Measurements from ENCODE around the gene RAB22A.

Gene RAB22A

GRCh38 chr20:58389968-58390658 is 80.6 kb downstream of the RAB22A start:
- DNase-seq (ENCODE audit: low read depth) = no peak
- peak overlapping the region; percentile 82 for H3K4me3 ChIP-seq (ENCODE audit: low read length)
- no peak for TF ChIP-seq CTCF (IDR thresholded peaks at IDR 0.05; ENCODE audit: insufficient read depth, low read depth, low read length, missing control alignments)

DNA sequence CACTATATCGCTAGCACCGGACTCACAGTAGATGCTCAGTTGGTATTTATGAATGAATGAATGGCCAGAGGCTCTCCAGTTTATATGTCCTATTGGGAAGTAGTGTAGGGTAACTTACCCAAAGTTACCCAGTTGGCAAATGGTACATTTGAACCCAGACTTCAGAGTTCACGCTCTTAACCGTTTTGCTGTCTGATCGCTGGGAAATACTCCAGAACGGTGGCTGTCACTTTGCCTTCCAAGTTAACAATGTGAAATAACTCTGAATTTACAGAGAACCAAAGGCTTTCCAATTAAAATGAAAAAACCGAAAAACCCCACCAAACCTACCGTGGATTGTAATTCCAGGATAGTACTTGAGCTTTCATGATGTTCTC is 81.1 kb downstream of the RAB22A start:
- no peak for DNase-seq (ENCODE audit: low read depth)
- peak overlapping the region; percentile 82 for H3K4me3 ChIP-seq (ENCODE audit: low read length)
- no peak for TF ChIP-seq CTCF (IDR thresholded peaks at IDR 0.05; ENCODE audit: insufficient read depth, low read depth, low read length, missing control alignments)

GRCh38 chr20:58392286-58392685 is 82.8 kb downstream of the RAB22A start:
- DNase-seq (ENCODE audit: low read depth) = no peak

GRCh38 chr20:58393299-58393698 is 83.8 kb downstream of the RAB22A start:
- no peak for TF ChIP-seq CTCF (IDR thresholded peaks at IDR 0.05; ENCODE audit: insufficient read depth, low read depth, low read length, missing control alignments)
- no peak overlapping the region for H3K4me3 ChIP-seq (ENCODE audit: low read length)
- no peak for DNase-seq (ENCODE audit: low read depth)

More at GRCh38 chr20:58392286-58392685, 82.8 kb downstream of the RAB22A start:
- no peak for TF ChIP-seq CTCF (IDR thresholded peaks at IDR 0.05; ENCODE audit: insufficient read depth, low read depth, low read length, missing control alignments)
- H3K4me3 ChIP-seq (ENCODE audit: low read length) = no peak overlapping the region

DNA sequence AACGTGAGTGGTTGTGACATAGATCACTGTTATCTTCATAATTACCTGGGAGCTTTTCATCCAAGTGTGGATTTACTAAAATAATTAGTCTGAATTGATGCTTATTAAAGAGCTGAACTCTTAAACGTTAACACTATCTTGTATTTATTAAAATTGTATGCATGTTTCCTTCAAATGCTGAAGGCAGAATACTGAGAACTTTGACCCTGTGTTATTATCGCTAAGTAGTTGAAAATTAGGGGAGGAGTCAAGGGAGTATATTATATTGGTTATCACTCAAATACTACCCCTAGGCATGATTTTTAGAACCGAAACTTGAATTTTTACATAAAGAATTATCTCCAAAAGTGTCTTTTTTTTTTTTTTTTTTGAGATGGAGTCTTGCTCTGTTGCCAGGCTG is 85.3 kb downstream of the RAB22A start:
- H3K4me3 ChIP-seq (ENCODE audit: low read length) = no peak overlapping the region
- no peak for TF ChIP-seq CTCF (IDR thresholded peaks at IDR 0.05; ENCODE audit: insufficient read depth, low read depth, low read length, missing control alignments)
- DNase-seq (ENCODE audit: low read depth) = no peak

- no peak for TF ChIP-seq CTCF (IDR thresholded peaks at IDR 0.05; ENCODE audit: insufficient read depth, low read depth, low read length, missing control alignments)
- no peak overlapping the region for H3K4me3 ChIP-seq (ENCODE audit: low read length)
- no peak for DNase-seq (ENCODE audit: low read depth)
These were observed 86.1 kb downstream of the RAB22A start for GRCh38 chr20:58395604-58396003.

DNA sequence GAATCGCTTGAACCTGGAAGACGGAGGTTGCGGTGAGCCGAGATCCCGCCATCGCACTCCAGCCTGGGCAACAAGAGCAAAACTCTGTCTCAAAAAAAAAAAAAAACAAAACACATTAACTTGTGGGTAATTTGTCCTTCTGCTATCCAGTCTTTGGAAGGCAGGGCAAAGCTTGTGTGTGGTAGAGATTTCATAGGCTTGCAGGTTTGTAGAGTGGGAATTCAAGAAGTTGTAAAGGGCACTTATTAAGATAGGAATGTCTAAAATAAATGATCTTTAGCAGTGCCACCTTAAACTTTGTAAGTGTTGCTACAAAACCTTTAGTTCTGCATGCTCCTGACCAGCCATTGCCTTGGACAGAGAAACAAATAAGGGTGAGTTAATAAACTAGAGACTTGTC is 87.9 kb downstream of the RAB22A start:
- H3K4me3 ChIP-seq (ENCODE audit: low read length) = no peak overlapping the region
- no peak for DNase-seq (ENCODE audit: low read depth)
- TF ChIP-seq CTCF (IDR thresholded peaks at IDR 0.05; ENCODE audit: insufficient read depth, low read depth, low read length, missing control alignments) = no peak

All from epithelial cell of esophagus (primary cell).